Gastroesophageal sphincter (tissue), 4 donors: Measurements from ENCODE around the gene LMNTD2. TPM values are rescaled to one million over a fixed set of nuclear protein-coding genes. Genes with fewer than 3 reads are reported as not detected.
A peak's percentile ranks its signal among the peaks of the same experiment; 100 is the strongest.

Source experiments
- ATAC-seq: fragments of 150-250 bp; one replicate; pipeline ENCODE4 v1.9.1; 2016; ENCODE audit warnings: mild to moderate bottlenecking, moderate library complexity
- H3K27ac ChIP-seq, 4 donors: fragments of 200-600 bp; sonication (generic) in 3 of 4; 1 replicate in 3 of 4; 2 replicates in 1 of 4; pipeline ENCODE4 v1.5.1; 2016 to 2019
- H3K27me3 ChIP-seq: fragments of 200-600 bp; sonication (generic); one replicate; pipeline ENCODE4 v1.5.1; 2019
- H3K36me3 ChIP-seq, 2 donors: fragments of 200-600 bp; sonication (generic); one replicate each; pipeline ENCODE4 v1.5.1; 2019; ENCODE audit warnings: control low read depth in 1 of 2
- H3K4me1 ChIP-seq, 3 donors: fragments of 200-600 bp; sonication (generic); 1 replicate in 2 of 3; 2 replicates in 1 of 3; pipeline ENCODE4 v1.5.1; 2016 to 2019; ENCODE audit warnings: control low read depth in 2 of 3
- H3K4me3 ChIP-seq, 2 donors: fragments of 200-600 bp; sonication (generic); one replicate each; pipeline ENCODE4 v1.5.1; 2019; ENCODE audit warnings: mild to moderate bottlenecking in 1 of 2, moderate library complexity in 1 of 2
- H3K9me3 ChIP-seq, 3 donors: fragments of 200-600 bp; sonication (generic); one replicate each; pipeline ENCODE4 v1.5.1; 2017 to 2019; ENCODE audit warnings: control low read depth in 2 of 3
- EP300 ChIP-seq: sonication (generic); formaldehyde crosslinking; IDR thresholded peaks from one replicate; pipeline ENCODE4 v1.6.1; 2017; ENCODE audit warnings: antibody characterized with exemption, mild to moderate bottlenecking
- POLR2A ChIP-seq, 2 donors: fragments of 450-650 bp; IDR thresholded peaks; one replicate each; pipeline ENCODE4 v1.6.1; 2017; ENCODE audit warnings: antibody characterized with exemption in 2 of 2, mild to moderate bottlenecking in 2 of 2, moderate library complexity in 1 of 2
- POLR2AphosphoS5 ChIP-seq: sonication (generic); formaldehyde crosslinking; IDR thresholded peaks from one replicate; pipeline ENCODE4 v1.6.1; 2017; ENCODE audit warnings: antibody characterized with exemption
- WGBS, 2 donors: methylation state at CpG; one replicate each; pipeline ENCODE4 v1.1.5; 2018; ENCODE audit warnings: low coverage in 1 of 2; 5-methylcytosine and 5-hydroxymethylcytosine counted together
- total RNA-seq, 4 donors: library from RNA; depleted of rRNA; stranded (reverse); fragments of >200 nt; gene quantifications; one replicate each; pipeline ENCODE4 v1.1.0, GENCODE V29; 2016
- TF ChIP-seq, protein P1 (sequence below), 4 experiments: fragments of 200-600 bp in 2 of 4; fragments of 450-650 bp in 2 of 4; sonication (generic) in 1 of 4; IDR thresholded peaks; one replicate each; pipeline ENCODE4 v1.5.1; 2017 to 2019; ENCODE audit warnings: antibody characterized with exemption in 4 of 4, mild to moderate bottlenecking in 2 of 4, moderate library complexity in 2 of 4

The LMNTD2 gene
- total RNA-seq, 4 donors from 2014 or later, result 0.81 to 2.1 (median 1.1) TPM

DNA sequence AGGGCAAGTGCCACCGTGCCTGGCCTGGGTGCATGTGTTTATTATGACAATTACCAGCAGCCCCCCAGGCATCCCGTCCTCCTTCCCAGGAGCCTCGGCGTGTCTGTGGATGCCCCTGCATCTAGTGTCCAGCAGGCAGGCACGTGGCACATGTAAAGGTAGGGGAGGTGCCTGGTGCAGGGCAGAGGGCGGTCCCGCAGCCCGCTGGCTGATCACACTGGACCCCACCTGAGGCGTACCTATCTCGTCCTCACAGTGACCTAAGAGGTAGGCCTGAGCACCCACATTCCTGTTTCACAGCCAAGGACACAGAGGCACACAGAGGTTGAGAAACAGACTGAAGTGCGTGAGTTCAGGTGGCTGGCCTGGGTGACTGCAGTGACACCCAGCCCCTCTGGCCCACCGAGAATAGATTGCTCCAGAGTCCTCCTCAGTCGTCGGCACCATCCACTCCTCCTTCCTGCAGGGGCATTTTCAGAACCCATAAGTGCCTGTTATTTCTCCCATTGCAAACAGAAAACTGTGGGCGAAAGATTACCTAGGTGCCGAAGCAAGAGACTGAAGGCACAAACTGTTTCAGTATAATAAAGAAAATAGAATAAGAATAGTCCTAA lies 12.7 kb upstream of the LMNTD2 start:
- Histone ChIP-seq H3K27ac (peak overlapping the region in 1 of 4 donors; percentile 71), H3K4me1 (peaks cover 0 to 42% (median 28%) of the 10 kb centered on the region in 3 donors), H3K27me3 (no peaks in the 10 kb centered on the region), H3K4me3 (no peak overlapping the region), H3K9me3 (no peaks in the 10 kb centered on the region), H3K36me3 (no peaks in the 10 kb centered on the region)
- 90 to 100% methylated on average over 2 to 4 of the region's 16 CpGs for WGBS, 2 donors
- no peak for ATAC-seq
- TF ChIP-seq POLR2AphosphoS5, result no peak
- no peak for TF ChIP-seq EP300
- no peak for TF ChIP-seq POLR2A (IDR thresholded peaks at IDR 0.05)
- TF ChIP-seq, protein P1, sequence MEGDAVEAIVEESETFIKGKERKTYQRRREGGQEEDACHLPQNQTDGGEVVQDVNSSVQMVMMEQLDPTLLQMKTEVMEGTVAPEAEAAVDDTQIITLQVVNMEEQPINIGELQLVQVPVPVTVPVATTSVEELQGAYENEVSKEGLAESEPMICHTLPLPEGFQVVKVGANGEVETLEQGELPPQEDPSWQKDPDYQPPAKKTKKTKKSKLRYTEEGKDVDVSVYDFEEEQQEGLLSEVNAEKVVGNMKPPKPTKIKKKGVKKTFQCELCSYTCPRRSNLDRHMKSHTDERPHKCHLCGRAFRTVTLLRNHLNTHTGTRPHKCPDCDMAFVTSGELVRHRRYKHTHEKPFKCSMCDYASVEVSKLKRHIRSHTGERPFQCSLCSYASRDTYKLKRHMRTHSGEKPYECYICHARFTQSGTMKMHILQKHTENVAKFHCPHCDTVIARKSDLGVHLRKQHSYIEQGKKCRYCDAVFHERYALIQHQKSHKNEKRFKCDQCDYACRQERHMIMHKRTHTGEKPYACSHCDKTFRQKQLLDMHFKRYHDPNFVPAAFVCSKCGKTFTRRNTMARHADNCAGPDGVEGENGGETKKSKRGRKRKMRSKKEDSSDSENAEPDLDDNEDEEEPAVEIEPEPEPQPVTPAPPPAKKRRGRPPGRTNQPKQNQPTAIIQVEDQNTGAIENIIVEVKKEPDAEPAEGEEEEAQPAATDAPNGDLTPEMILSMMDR (IDR thresholded peaks at IDR 0.05), result no peak

GRCh38 chr11:571802-572185 lies 11.3 kb upstream of the LMNTD2 start:
- Histone ChIP-seq H3K4me1 (peaks cover 0 to 41% (median 21%) of the 10 kb centered on the region in 3 donors), H3K27me3 (no peaks in the 10 kb centered on the region), H3K9me3 (no peaks in the 10 kb centered on the region), H3K27ac (no peak overlapping the region), H3K4me3 (no peak overlapping the region), H3K36me3 (no peaks in the 10 kb centered on the region)
- TF ChIP-seq POLR2AphosphoS5 (no peak), POLR2A (IDR thresholded peaks at IDR 0.05) (no peak), EP300 (no peak)
- TF ChIP-seq, protein P1 (IDR thresholded peaks at IDR 0.05), result no peak
- no peak for ATAC-seq
- 0 to 56% methylated on average over 2 to 5 of the region's 8 CpGs for WGBS, 2 donors

- no peak for TF ChIP-seq POLR2A (IDR thresholded peaks at IDR 0.05)
- no peak for TF ChIP-seq POLR2AphosphoS5
- TF ChIP-seq, protein P1 (IDR thresholded peaks at IDR 0.05), result no peak
- TF ChIP-seq EP300, result no peak
- Histone ChIP-seq H3K9me3 (no peaks in the 10 kb centered on the region), H3K27me3 (no peaks in the 10 kb centered on the region), H3K4me1 (peaks cover 0 to 31% (median 11%) of the 10 kb centered on the region in 3 donors), H3K27ac (peak overlapping the region; percentile 92 to 96 (median 94)), H3K36me3 (no peaks in the 10 kb centered on the region), H3K4me3 (peak overlapping the region; percentile 67 to 85)
- no peak for ATAC-seq
- no CpG with 5 or more reads among the region's 36 CpGs for WGBS, 2 donors
Observed at GRCh38 chr11:569158-569885, 8.8 kb upstream of the LMNTD2 start.

GRCh38 chr11:568306-569157 lies 8.0 kb upstream of the LMNTD2 start:
- Histone ChIP-seq H3K9me3 (no peaks in the 10 kb centered on the region), H3K36me3 (no peaks in the 10 kb centered on the region), H3K27ac (peak overlapping the region; percentile 92 to 96 (median 94)), H3K27me3 (no peaks in the 10 kb centered on the region), H3K4me3 (peak overlapping the region; percentile 67 to 85), H3K4me1 (peaks cover 0 to 26% (median 11%) of the 10 kb centered on the region in 3 donors)
- WGBS, 2 donors, result no CpG with 5 or more reads among the region's 123 CpGs
- peak; percentile 96 for ATAC-seq
- TF ChIP-seq POLR2AphosphoS5 (no peak), EP300 (no peak), POLR2A (IDR thresholded peaks at IDR 0.05) (peak; percentile 57 to 76)
- TF ChIP-seq, protein P1 (IDR thresholded peaks at IDR 0.05), result peak in 1 of 4 experiments; percentile 3
